H1 (cell line): Measurements from ENCODE around the gene TSG101. TPM values are rescaled to one million over a fixed set of nuclear protein-coding genes. Genes with fewer than 3 reads are reported as not detected.

Experiments used
- CTCF ChIA-PET: fragments of 300-600 bp; sonication (Branson Sonifier 250); formaldehyde crosslinking; loops from one replicate; lab custom pipeline; 2021; ENCODE audit not compliant: partially characterized antibody; lab: Charles Lee
- POLR2A ChIA-PET: fragments of 300-600 bp; sonication (Branson Sonifier 250); formaldehyde crosslinking; loops from one replicate; lab custom pipeline; 2021; ENCODE audit warnings: inconsistent platforms; ENCODE audit not compliant: partially characterized antibody; lab: Charles Lee
- DNase-seq, 2 experiments: peaks; one replicate each; pipeline versions ENCODE4 v3.0.0 to v3.0.0-alpha.2; 2010 to 2022; ENCODE audit warnings: low spot score in 2 of 2, low read depth in 1 of 2, mixed read lengths in 1 of 2
- FAIRE-seq: peaks from 2 replicates; lab custom pipeline; 2011; peaks lifted over from hg19 to GRCh38; lab: Jason Lieb, UNC
- H2AFZ ChIP-seq: 2 replicates; pipeline ENCODE4 v1.8.1; 2012; ENCODE audit warnings: low read length, inconsistent platforms
- H2AK5ac ChIP-seq: 2 replicates; pipeline ENCODE4 v1.6.1; 2013; ENCODE audit warnings: low read depth, low read length
- H2BK120ac ChIP-seq: replicated peaks from 2 replicates; pipeline ENCODE3; 2013; ENCODE audit warnings: low read depth, low read length, inconsistent platforms
- H2BK12ac ChIP-seq: 2 replicates; pipeline ENCODE4 v1.6.1; 2013; ENCODE audit warnings: low read depth, low read length
- H2BK15ac ChIP-seq: 2 replicates; pipeline ENCODE4 v1.6.1; 2013; ENCODE audit warnings: low read length
- H2BK20ac ChIP-seq: 2 replicates; pipeline ENCODE4 v1.6.1; 2013; ENCODE audit warnings: low read length
- H2BK5ac ChIP-seq: 2 replicates; pipeline ENCODE4 v1.6.1; 2013; ENCODE audit warnings: low read depth, low read length
- H3K14ac ChIP-seq: 2 replicates; pipeline ENCODE4 v1.6.1; 2013; ENCODE audit warnings: inconsistent platforms; ENCODE audit not compliant: insufficient read length
- H3K18ac ChIP-seq: 2 replicates; pipeline ENCODE4 v1.6.1; 2013; ENCODE audit warnings: low read length; ENCODE audit errors: extremely low read depth
- H3K23ac ChIP-seq: 2 replicates; pipeline ENCODE4 v1.6.1; 2013; ENCODE audit warnings: inconsistent platforms; ENCODE audit not compliant: insufficient read length
- H3K23me2 ChIP-seq: 2 replicates; pipeline ENCODE4 v1.6.1; 2013; ENCODE audit warnings: low read depth, low read length
- H3K27ac ChIP-seq: 2 replicates; pipeline ENCODE4 v1.6.1; 2011; ENCODE audit warnings: low read depth, low read length, inconsistent platforms
- H3K27me3 ChIP-seq, 4 experiments: replicated peaks in 1 of 4; 1 replicate in 1 of 4; 2 replicates in 3 of 4; pipeline versions ENCODE4 v1.6.1 to v1.8.1; 2011 to 2013; ENCODE audit warnings: low read length in 3 of 4, mild to moderate bottlenecking in 3 of 4, inconsistent platforms in 2 of 4, mixed read lengths in 2 of 4, moderate library complexity in 1 of 4; ENCODE audit not compliant: control insufficient read depth in 3 of 4, insufficient read depth in 3 of 4; ENCODE audit errors: extremely low read depth in 1 of 4
- H3K36me3 ChIP-seq, 4 experiments: 2 replicates each; pipeline versions ENCODE4 v1.6.1 to v1.8.1; 2011 to 2013; ENCODE audit warnings: mild to moderate bottlenecking in 4 of 4, low read length in 3 of 4, moderate library complexity in 2 of 4, control low read depth in 1 of 4, inconsistent platforms in 1 of 4; ENCODE audit not compliant: insufficient read depth in 4 of 4, control insufficient read depth in 2 of 4
- H3K4ac ChIP-seq: replicated peaks from 2 replicates; pipeline ENCODE3; 2013; ENCODE audit warnings: low read length, low read depth, mixed read lengths, inconsistent platforms; ENCODE audit not compliant: insufficient read length
- H3K4me1 ChIP-seq, 4 experiments: replicated peaks in 1 of 4; 1 replicate in 1 of 4; 2 replicates in 3 of 4; pipeline versions ENCODE4 v1.6.1 to v1.8.1; 2011 to 2013; ENCODE audit warnings: low read length in 3 of 4, inconsistent platforms in 2 of 4, mixed read lengths in 1 of 4; ENCODE audit not compliant: insufficient read depth in 4 of 4, control insufficient read depth in 3 of 4
- H3K4me2 ChIP-seq, 2 experiments: 2 replicates each; pipeline versions ENCODE4 v1.6.1 to v1.8.1; 2011 to 2013; ENCODE audit warnings: low read depth in 2 of 2, low read length in 2 of 2, control low read depth in 1 of 2, inconsistent platforms in 1 of 2, mild to moderate bottlenecking in 1 of 2; ENCODE audit not compliant: insufficient read depth in 1 of 2
- H3K4me3 ChIP-seq, 4 experiments: fragments of 200-600, 300-600 bp in 1 of 4; sonication (generic), shearing (Covaris generic), sonication (Bioruptor Twin) in 1 of 4; 2 replicates each; pipeline versions ENCODE4 v1.5.1 to v1.8.1; 2011 to 2016; ENCODE audit warnings: low read length in 4 of 4, low read depth in 3 of 4, control low read depth in 2 of 4, inconsistent platforms in 2 of 4, mild to moderate bottlenecking in 2 of 4, mixed read lengths in 1 of 4, moderate library complexity in 1 of 4; ENCODE audit not compliant: insufficient read depth in 2 of 4; ENCODE audit errors: extremely low read depth in 1 of 4
- H3K56ac ChIP-seq: replicated peaks from 2 replicates; pipeline ENCODE3; 2013; ENCODE audit warnings: low read depth, mild to moderate bottlenecking, mixed read lengths, low read length, inconsistent platforms; ENCODE audit not compliant: insufficient read length
- H3K79me1 ChIP-seq: 2 replicates; pipeline ENCODE4 v1.6.1; 2013; ENCODE audit warnings: low read depth, low read length, control low read depth
- H3K79me2 ChIP-seq, 2 experiments: 2 replicates each; pipeline versions ENCODE4 v1.6.1 to v1.8.1; 2012 to 2013; ENCODE audit warnings: low read length in 2 of 2, mild to moderate bottlenecking in 2 of 2, inconsistent platforms in 1 of 2; ENCODE audit not compliant: insufficient read depth in 2 of 2, control insufficient read depth in 1 of 2
- H3K9ac ChIP-seq, 4 experiments: replicated peaks in 1 of 4; 1 replicate in 1 of 4; 2 replicates in 3 of 4; pipeline versions ENCODE4 v1.6.1 to v1.8.1; 2011 to 2013; ENCODE audit warnings: low read depth in 3 of 4, low read length in 3 of 4, control low read depth in 2 of 4, mild to moderate bottlenecking in 2 of 4, moderate library complexity in 2 of 4, inconsistent platforms in 1 of 4; ENCODE audit errors: extremely low read depth in 1 of 4
- H3K9me3 ChIP-seq, 2 experiments: 2 replicates each; pipeline versions ENCODE4 v1.6.1 to v1.8.1; 2012 to 2013; ENCODE audit warnings: mild to moderate bottlenecking in 2 of 2, moderate library complexity in 2 of 2, control low read depth in 1 of 2, inconsistent platforms in 1 of 2, low read depth in 1 of 2, low read length in 1 of 2, mixed read lengths in 1 of 2; ENCODE audit not compliant: insufficient read depth in 2 of 2
- H4K20me1 ChIP-seq, 2 experiments: replicated peaks in 1 of 2; 2 replicates each; pipeline versions ENCODE3 to v1.8.1; 2011 to 2013; ENCODE audit warnings: inconsistent platforms in 2 of 2, low read length in 2 of 2, mild to moderate bottlenecking in 1 of 2; ENCODE audit not compliant: insufficient read depth in 2 of 2, control insufficient read depth in 1 of 2
- H4K5ac ChIP-seq: 2 replicates; pipeline ENCODE4 v1.6.1; 2013; ENCODE audit warnings: low read length, low read depth, mixed read lengths, inconsistent platforms; ENCODE audit not compliant: insufficient read length
- H4K8ac ChIP-seq: 2 replicates; pipeline ENCODE4 v1.8.0; 2013; ENCODE audit warnings: mild to moderate bottlenecking, moderate library complexity, low read length, inconsistent platforms; ENCODE audit not compliant: insufficient read depth; ENCODE audit errors: extremely low read depth
- H4K91ac ChIP-seq: replicated peaks from 2 replicates; pipeline ENCODE3; 2013; ENCODE audit warnings: low read length, mixed read lengths, inconsistent platforms; ENCODE audit not compliant: insufficient read length
- CBX8 ChIP-seq: fragments of 300-800, 300-1000 bp; sonication (generic); IDR thresholded peaks from 2 replicates; pipeline ENCODE4 v1.7.1; 2016; ENCODE audit warnings: low read depth, low read length, borderline replicate concordance
- MAFK ChIP-seq: IDR thresholded peaks from 2 replicates; pipeline ENCODE4 v1.6.1; 2012; ENCODE audit warnings: low read depth, mild to moderate bottlenecking, improper control_type of control experiment, low read length
- RXRA ChIP-seq: IDR thresholded peaks from 2 replicates; pipeline ENCODE4 v1.6.1; 2011; ENCODE audit warnings: low read depth, mild to moderate bottlenecking, low read length, moderate library complexity; ENCODE audit not compliant: insufficient read depth
- SIRT6 ChIP-seq: IDR thresholded peaks from one replicate; pipeline ENCODE4 v1.7.1; 2012; ENCODE audit warnings: low read length, inconsistent platforms
- WGBS, 2 experiments: shearing (Covaris generic) in 1 of 2; methylation state at CpG; one replicate each; pipeline versions ENCODE4 v1.1.6 to v1.1.7; 2013 to 2015; ENCODE audit warnings: low lambda C conversion rate in 2 of 2, mixed read lengths in 2 of 2, inconsistent platforms in 1 of 2, low coverage in 1 of 2, missing lambda C conversion rate in 1 of 2; ENCODE audit not compliant: insufficient replicate concordance in 2 of 2, insufficient coverage in 1 of 2, insufficient read length in 1 of 2; ENCODE audit errors: extremely low coverage in 1 of 2, missing lambda C conversion rate in 1 of 2; 5-methylcytosine and 5-hydroxymethylcytosine counted together
- polyA plus RNA-seq, 7 experiments: library from polyadenylated mRNA; depleted of rRNA in 3 of 7; stranded (reverse) in 5 of 7; unstranded in 2 of 7; fragments of >200 nt in 5 of 7; fragments of 200-250 nt in 2 of 7; gene quantifications; 1 replicate in 5 of 7; 2 replicates in 1 of 7; 4 replicates in 1 of 7; pipeline versions ENCODE4 v1.2.1 to v1.2.3, GENCODE V29; 2011 to 2013; ENCODE audit warnings: missing spikeins in 2 of 7, mixed read lengths in 2 of 7
- total RNA-seq: library from RNA; stranded (reverse); fragmentation: NEBNext Ultra II Directional; extraction: Animal tissue kit (Norgen Biotek cat#: 25700); gene quantifications from 2 replicates; pipeline ENCODE4 v1.2.1, GENCODE V29; 2021

The TSG101 gene
- total and polyA plus RNA-seq, 2 of the 8 experiments (the other 6 are each of a cell fraction or from before 2014, with no cell fraction given): 50.8 to 151 TPM

GRCh38 chr11:18524248-18524647 is 2.5 kb downstream of the TSG101 start:
- H2AK5ac ChIP-seq: no peak overlapping the region
- no peak overlapping the region for H4K8ac ChIP-seq
- H3K23ac ChIP-seq: no peak overlapping the region
- no peak overlapping the region for H4K91ac ChIP-seq
- no peak overlapping the region for H2BK5ac ChIP-seq
- no peak overlapping the region for H4K5ac ChIP-seq
- no peak overlapping the region for H3K56ac ChIP-seq
- no peak overlapping the region for H2BK15ac ChIP-seq
- H3K79me1 ChIP-seq: peaks cover 3% of the 10 kb centered on the region; the same call in 1 of the 2 replicates
- H2BK20ac ChIP-seq: no peak overlapping the region
- peaks cover 0 to 4% of the 10 kb centered on the region in 2 experiments for H4K20me1 ChIP-seq
- H2BK120ac ChIP-seq: no peak overlapping the region
- 82% methylated on average over 1 of the region's 1 CpG; no CpG with 5 or more reads in 1 of the 2 experiments for WGBS, 2 experiments
- H3K36me3 ChIP-seq: peaks cover 0 to 3% (median 0%) of the 10 kb centered on the region in 4 experiments; a peak in 1 of 8 replicates
- H2BK12ac ChIP-seq: no peak overlapping the region
- H3K9me3 ChIP-seq: no peaks in the 10 kb centered on the region
- H3K23me2 ChIP-seq: peaks cover 2% of the 10 kb centered on the region; the same call in 1 of the 2 replicates
- no peaks in the 10 kb centered on the region for H3K27me3 ChIP-seq
- H3K4me3 ChIP-seq: no peak overlapping the region
- no peak overlapping the region for H3K27ac ChIP-seq
- H3K4ac ChIP-seq: no peak overlapping the region
- H2AFZ ChIP-seq: no peak overlapping the region
- H3K4me1 ChIP-seq: peaks cover 0 to 3% (median 0%) of the 10 kb centered on the region in 4 experiments; a peak in 2 of 7 replicates
- ChIA-PET POLR2A (no interaction called here), CTCF (interaction anchor here (2.5 kb wide), 1 partner anchor 16 kb away, joined by 10 read pairs; no protein-coding TSS in a partner anchor)
- no peak overlapping the region for H3K9ac ChIP-seq
- peaks cover 0 to 67% of the 10 kb centered on the region in 2 experiments; a peak in 2 of 4 replicates for H3K79me2 ChIP-seq
- TF ChIP-seq RXRA (no peak), SIRT6 (no peak), MAFK (no peak), CBX8 (no peak)
- no peak for FAIRE-seq
- DNase-seq: no peak
- H3K4me2 ChIP-seq: no peak overlapping the region
- H3K14ac ChIP-seq: no peak overlapping the region
- no peak overlapping the region for H3K18ac ChIP-seq
